ENCODE results near the gene CIAO2B. TPM values are rescaled to one million over a fixed set of nuclear protein-coding genes. Genes with fewer than 3 reads are reported as not detected.

Gene CIAO2B
- total RNA-seq, 4 donors from 2014 or later = 59.2 to 67.0 (median 63.7) TPM

DNA sequence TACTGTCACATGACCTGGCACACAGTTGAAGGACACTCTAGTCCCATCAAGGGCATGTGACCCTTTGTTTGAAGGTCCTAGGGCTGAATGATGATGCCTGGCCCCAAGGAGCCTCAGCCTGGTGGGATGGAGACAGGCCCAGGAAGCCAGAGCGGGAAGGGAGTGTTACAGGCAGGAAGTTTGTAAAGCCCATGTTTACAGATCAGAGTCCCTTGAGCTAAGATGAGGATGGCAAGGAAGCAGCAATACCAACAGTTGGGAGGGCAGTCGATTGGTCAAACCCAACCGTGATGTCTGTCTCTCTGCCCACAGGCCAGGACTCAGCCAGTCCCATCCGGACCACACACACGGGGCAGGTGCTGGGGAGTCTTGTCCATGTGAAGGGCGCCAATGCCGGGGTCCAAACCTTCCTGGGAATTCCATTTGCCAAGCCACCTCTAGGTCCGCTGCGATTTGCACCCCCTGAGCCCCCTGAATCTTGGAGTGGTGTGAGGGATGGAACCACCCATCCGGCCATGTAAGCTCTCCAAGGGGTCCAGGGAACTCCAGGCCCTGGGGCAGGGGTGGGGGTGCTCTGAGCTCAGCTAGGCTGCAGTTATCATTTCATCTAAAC lies 3.6 kb upstream of the CIAO2B start:
- TF ChIP-seq, protein P1, sequence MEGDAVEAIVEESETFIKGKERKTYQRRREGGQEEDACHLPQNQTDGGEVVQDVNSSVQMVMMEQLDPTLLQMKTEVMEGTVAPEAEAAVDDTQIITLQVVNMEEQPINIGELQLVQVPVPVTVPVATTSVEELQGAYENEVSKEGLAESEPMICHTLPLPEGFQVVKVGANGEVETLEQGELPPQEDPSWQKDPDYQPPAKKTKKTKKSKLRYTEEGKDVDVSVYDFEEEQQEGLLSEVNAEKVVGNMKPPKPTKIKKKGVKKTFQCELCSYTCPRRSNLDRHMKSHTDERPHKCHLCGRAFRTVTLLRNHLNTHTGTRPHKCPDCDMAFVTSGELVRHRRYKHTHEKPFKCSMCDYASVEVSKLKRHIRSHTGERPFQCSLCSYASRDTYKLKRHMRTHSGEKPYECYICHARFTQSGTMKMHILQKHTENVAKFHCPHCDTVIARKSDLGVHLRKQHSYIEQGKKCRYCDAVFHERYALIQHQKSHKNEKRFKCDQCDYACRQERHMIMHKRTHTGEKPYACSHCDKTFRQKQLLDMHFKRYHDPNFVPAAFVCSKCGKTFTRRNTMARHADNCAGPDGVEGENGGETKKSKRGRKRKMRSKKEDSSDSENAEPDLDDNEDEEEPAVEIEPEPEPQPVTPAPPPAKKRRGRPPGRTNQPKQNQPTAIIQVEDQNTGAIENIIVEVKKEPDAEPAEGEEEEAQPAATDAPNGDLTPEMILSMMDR (IDR thresholded peaks at IDR 0.05; ENCODE audit: low read depth) = no peak

DNA sequence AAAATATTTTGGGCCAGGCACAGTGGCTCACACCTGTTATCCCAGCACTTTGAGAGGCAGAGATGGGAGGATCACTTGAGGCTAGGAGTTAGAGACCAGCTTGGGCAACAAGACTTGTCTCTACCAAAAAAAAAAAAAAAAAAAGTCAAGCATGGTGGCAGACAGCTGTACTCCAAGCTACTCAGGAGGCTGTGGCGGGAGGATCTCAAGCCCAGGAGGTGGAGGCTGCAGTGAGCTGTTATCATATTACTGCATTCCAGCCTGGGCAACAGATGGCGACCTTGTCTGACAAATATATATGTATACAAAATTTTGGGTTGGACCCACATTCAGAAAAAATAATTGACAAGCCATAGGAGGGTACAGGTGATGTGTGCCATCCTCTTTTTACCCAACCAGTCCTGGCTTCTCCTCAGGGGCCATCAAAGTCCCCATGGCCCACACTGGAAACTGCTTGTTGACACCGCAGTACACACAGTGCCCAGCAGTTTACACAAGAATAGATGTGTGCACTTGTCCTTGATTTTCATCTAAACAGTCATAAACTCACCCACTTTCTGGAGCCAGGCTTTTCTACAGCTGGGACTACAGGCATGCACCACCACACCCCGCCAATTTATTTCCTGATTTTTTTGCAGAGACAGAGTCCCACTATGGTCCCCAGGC lies 2.8 kb upstream of the CIAO2B start:
- TF ChIP-seq, protein P1 (IDR thresholded peaks at IDR 0.05; ENCODE audit: low read depth) = no peak

DNA sequence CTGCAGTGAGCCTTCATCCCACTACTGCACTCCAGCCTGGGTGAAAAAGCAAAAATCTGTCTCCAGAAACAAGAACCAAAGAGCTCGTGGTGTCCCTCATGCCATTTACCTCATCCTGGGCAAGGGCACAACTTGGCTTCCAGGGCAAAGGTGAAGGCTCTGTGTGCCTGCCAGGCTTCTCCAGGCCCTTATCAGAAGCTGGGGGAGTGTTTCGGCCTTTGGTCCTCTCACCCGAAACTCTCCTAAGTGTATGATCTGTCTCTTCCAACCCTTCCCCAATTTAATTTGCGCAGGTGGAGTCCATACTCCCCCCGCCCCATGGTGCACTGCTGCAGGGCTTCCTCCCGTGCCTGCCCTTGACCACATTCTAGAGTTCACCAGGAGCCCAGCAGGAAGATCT lies 2.3 kb upstream of the CIAO2B start:
- TF ChIP-seq, protein P1 (IDR thresholded peaks at IDR 0.05; ENCODE audit: low read depth) = no peak

DNA sequence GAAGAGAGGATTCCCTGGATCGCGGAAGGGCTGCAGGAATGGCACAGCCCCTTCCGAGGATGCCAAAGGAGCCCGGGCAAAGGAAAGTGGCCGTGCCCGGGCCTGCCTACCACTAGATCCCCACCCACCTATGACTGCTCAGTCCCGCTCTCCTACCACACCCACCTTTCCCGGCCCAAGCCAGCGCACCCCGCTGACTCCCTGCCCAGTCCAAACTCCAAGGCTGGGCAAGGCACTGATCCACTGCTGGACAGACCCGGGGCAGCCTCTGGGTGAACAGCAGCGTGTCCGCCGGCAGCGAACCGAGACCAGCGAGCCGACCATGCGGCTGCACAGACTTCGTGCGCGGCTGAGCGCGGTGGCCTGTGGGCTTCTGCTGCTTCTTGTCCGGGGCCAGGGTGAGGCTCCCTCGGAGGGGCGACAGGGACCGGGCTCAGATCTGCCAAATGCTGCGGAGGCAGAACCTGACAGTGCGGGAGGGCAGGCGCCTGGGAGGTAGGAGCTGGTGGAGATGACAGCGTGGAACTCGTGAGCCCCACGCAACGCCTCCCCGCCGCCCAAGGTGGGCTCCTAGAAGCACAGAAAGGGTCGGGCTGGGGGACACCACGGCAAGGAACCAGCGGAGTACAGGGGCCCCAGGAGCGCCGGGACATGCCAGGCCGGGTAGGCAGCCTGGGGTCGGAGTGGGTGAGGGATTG lies 1.3 kb upstream of the CIAO2B start, which contains the start of gene CES2:
Gene CES2, plus strand, starts transcription at position 203 of the 698 bp plus-strand sequence. Its CDS starts 120 bp downstream, at position 323.
- TF ChIP-seq, protein P1 (IDR thresholded peaks at IDR 0.05; ENCODE audit: low read depth) = no peak

DNA sequence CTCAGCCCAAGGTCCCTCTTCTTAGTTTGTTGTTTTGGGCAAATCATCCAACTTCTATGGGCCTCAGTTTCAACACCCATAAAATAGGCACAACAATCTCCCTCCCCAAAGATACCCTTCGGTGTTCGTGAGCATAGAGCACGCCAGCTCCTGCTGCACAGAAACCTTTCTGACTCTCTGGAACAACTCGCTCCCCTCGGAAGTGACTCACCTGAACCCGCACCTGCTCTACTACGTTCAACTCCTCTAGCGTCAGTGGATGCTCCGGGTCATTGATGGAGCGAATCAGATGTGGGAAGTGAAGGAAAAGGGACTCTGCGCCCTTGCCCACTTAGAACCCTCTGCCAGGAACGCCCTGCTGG lies 445 bp downstream of the CIAO2B start:
- TF ChIP-seq, protein P1 (IDR thresholded peaks at IDR 0.05; ENCODE audit: low read depth) = no peak

DNA sequence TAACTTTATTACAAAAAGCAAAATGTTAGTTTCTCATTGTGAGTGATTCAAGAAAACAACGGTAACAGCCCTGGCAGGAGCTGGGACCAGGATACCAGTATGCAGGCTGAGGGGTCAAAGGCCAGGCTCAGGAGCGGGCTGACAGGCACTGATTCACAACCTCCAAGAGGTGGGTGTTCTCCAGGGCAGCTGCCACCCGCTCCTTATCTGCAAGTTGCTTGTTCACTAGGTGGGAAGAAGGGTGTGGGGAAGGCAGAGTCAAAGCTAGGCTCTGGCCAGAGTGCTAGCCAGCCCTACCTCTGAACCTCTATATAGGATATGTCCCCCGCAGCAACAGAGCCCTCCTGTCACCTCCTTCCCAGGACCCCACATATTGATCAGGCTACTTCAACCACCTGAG lies 2.1 kb downstream of the CIAO2B start:
- TF ChIP-seq, protein P1 (IDR thresholded peaks at IDR 0.05; ENCODE audit: low read depth) = no peak

DNA sequence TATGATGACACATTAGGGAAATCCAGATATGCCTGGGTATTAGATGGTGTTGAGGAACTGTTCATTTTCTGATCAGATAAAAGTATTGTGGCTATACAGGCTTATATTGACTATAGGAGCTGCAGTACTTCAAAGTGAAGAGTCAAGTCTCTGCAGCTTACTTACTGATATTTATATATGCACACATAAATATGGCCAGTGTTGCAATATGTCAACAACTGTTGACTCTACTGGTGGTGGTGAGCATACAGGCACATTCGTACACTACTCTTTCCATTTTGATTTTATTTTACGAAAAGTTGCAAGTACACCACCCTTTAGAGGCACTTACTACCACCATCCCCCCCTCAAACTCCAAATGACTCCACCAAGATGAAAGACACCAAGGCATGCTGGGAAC lies 2.5 kb downstream of the CIAO2B start:
- TF ChIP-seq, protein P1 (IDR thresholded peaks at IDR 0.05; ENCODE audit: low read depth) = no peak

All from subcutaneous adipose tissue (tissue), 4 donors.